Aorta (tissue), 5 donors: ENCODE measurements around the gene EPN2. TPM values are rescaled to one million over a fixed set of nuclear protein-coding genes. Genes with fewer than 3 reads are reported as not detected.

Experiments
- ATAC-seq: fragments of 200-7000 bp; cut with Tn5 transposase; one replicate; pipeline ENCODE4 v1.9.1; 2022; ENCODE audit warnings: moderate library complexity; ENCODE audit not compliant: low FRiP score
- DNase-seq, 2 donors: peaks; one replicate each; pipeline ENCODE4 v3.0.0-alpha.2; 2020
- H3K27ac ChIP-seq, 2 donors: one replicate each; pipeline ENCODE4 v1.5.1; 2013; ENCODE audit warnings: low read length in 2 of 2, mild to moderate bottlenecking in 2 of 2, moderate library complexity in 2 of 2, control low read depth in 1 of 2, inconsistent platforms in 1 of 2, low read depth in 1 of 2
- H3K27me3 ChIP-seq, 2 donors: one replicate each; pipeline ENCODE4 v1.6.1; 2013; ENCODE audit warnings: control low read depth in 1 of 2, low read length in 1 of 2, mild to moderate bottlenecking in 1 of 2, moderate library complexity in 1 of 2; ENCODE audit not compliant: insufficient read depth in 2 of 2, control insufficient read depth in 1 of 2
- H3K36me3 ChIP-seq, 2 donors: one replicate each; pipeline ENCODE4 v1.6.1; 2013; ENCODE audit warnings: control low read depth in 1 of 2, low read length in 1 of 2, mild to moderate bottlenecking in 1 of 2; ENCODE audit not compliant: insufficient read depth in 2 of 2, control insufficient read depth in 1 of 2
- H3K4me1 ChIP-seq, 2 donors: one replicate each; pipeline ENCODE4 v1.6.1; 2013; ENCODE audit warnings: low read length in 2 of 2, control low read depth in 1 of 2, mild to moderate bottlenecking in 1 of 2, moderate library complexity in 1 of 2; ENCODE audit not compliant: insufficient read depth in 2 of 2, control insufficient read depth in 1 of 2
- H3K4me3 ChIP-seq, 2 donors: one replicate each; pipeline ENCODE4 v1.5.1; 2013; ENCODE audit warnings: low read length in 2 of 2, control low read depth in 1 of 2, mild to moderate bottlenecking in 1 of 2
- H3K9me3 ChIP-seq: one replicate; pipeline ENCODE4 v1.6.1; 2013; ENCODE audit warnings: mild to moderate bottlenecking, low read length; ENCODE audit not compliant: control insufficient read depth
- WGBS, 2 donors: extraction: QIAGEN DNeasy Blood & Tissue Kit; methylation state at CpG; one replicate each; pipeline ENCODE4 v1.1.7; 2013; 5-methylcytosine and 5-hydroxymethylcytosine counted together
- intact Hi-C, 2 donors: fragments of 100-400 bp; cut with DNase I; formaldehyde crosslinking; loops; one replicate each; pipeline versions ENCODE4 v1.14.2 to v1.15.0; 2022
- polyA plus RNA-seq, 2 donors: library from polyadenylated mRNA; stranded (reverse); fragments of 200-250 nt; gene quantifications; one replicate each; pipeline ENCODE4 v1.2.3, GENCODE V29; 2013
- total RNA-seq, 2 donors: library from RNA; stranded (reverse); fragmentation: NEBNext Ultra II Directional; extraction: Animal tissue kit (Norgen Biotek cat#: 25700); gene quantifications; one replicate each; pipeline ENCODE4 v1.2.1, GENCODE V29; 2021
- donor health status: healthy with polysubstance abuse.
- donor health status: Bipolar disorder and iron deficiency.
- donor health status: DM: no; HTN: no; CAD: no.
- donor health status: DM: no; HTN: no; CAD: no.
- donor health status: DM: yes; HTN: yes; CAD: no.

EPN2 gene
- total and polyA plus RNA-seq, 4 donors, result 8.6 to 67.7 (median 40.1) TPM

- DNase-seq, result peak in 1 of 2 donors; percentile 43
- 87 to 91% methylated on average over 7 of the region's 7 CpGs for WGBS, 2 donors
Measured at GRCh38 chr17:19381361-19381740, 144.2 kb downstream of the EPN2 start.

DNA sequence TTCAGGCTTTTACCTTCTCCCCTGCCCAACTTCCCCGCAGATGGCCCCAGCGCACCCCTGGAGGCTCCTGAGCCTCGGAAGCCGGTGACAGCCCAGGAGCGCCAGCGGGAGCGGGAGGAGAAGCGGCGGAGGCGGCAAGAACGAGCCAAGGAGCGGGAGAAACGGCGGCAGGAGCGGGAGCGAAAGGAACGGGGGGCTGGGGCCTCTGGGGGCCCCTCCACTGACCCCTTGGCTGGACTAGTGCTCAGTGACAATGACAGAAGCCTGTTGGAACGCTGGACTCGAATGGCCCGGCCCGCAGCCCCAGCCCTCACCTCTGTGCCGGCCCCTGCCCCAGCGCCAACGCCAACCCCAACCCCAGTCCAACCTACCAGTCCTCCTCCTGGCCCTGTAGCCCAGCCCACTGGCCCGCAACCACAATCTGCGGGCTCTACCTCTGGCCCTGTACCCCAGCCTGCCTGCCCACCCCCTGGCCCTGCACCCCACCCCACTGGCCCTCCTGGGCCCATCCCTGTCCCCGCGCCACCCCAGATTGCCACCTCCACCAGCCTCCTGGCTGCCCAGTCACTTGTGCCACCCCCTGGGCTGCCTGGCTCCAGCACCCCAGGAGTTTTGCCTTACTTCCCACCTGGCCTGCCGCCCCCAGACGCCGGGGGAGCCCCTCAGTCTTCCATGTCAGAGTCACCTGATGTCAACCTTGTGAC lies 144.7 kb downstream of the EPN2 start:
- 85 to 86% methylated on average over 31 of the region's 31 CpGs for WGBS, 2 donors
- Histone ChIP-seq H3K27me3 (no peaks in the 10 kb centered on the region), H3K9me3 (no peaks in the 10 kb centered on the region), H3K4me1 (peaks cover 0 to 8% of the 10 kb centered on the region in 2 donors), H3K36me3 (peaks cover 0 to 5% of the 10 kb centered on the region in 2 donors), H3K27ac (no peak overlapping the region), H3K4me3 (no peak overlapping the region)
- intact Hi-C loops, result no loop called here
- ATAC-seq (no peak), DNase-seq (peak in 1 of 2 donors; percentile 68)

More at GRCh38 chr17:19381361-19381740, 144.2 kb downstream of the EPN2 start:
- ATAC-seq, result no peak
- Histone ChIP-seq H3K27ac (no peak overlapping the region), H3K4me3 (no peak overlapping the region), H3K36me3 (peaks cover 0 to 5% of the 10 kb centered on the region in 2 donors), H3K27me3 (no peaks in the 10 kb centered on the region), H3K9me3 (no peaks in the 10 kb centered on the region), H3K4me1 (peaks cover 0 to 8% of the 10 kb centered on the region in 2 donors)
- intact Hi-C loops, result no loop called here

DNA sequence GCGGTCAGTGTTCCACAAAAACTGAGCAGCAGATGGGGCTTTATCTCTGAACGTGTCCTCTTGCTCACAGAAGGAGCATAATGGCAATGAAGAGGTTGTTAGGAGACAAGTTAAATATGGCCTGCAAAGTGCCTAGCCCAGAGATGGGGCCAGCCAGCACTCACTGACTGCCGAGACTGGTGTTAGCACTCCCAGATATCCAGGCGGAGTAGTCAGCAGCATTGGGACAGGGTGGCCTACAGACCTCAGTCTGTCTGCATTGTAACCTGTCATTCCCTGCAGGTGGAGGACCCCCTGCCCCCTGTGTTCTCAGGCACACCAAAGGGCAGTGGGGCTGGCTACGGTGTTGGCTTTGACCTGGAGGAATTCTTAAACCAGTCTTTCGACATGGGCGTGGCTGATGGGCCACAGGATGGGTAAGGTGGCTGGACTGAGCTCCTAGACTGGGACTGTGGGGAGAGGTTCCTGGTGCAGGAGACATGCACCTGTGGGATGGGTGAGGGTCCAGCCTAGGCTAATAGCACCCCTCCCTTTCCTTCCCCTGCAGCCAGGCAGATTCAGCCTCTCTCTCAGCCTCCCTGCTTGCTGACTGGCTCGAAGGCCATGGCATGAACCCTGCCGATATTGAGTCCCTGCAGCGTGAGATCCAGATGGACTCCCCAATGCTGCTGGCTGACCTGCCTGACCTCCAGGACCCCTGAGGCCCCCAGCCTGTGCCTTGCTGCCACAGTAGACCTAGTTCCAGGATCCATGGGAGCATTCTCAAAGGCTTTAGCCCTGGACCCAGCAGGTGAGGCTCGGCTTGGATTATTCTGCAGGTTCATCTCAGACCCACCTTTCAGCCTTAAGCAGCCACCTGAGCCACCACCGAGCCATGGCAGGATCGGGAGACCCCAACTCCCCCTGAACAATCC lies 145.6 kb downstream of the EPN2 start:
- intact Hi-C loops, result no loop called here
- H3K27ac ChIP-seq, result no peak overlapping the region
- DNase-seq (peak in 1 of 2 donors; percentile 67), ATAC-seq (no peak)
- no peaks in the 10 kb centered on the region for H3K9me3 ChIP-seq
- 58 to 60% methylated on average over 13 of the region's 13 CpGs for WGBS, 2 donors
- H3K36me3 ChIP-seq, result peaks cover 0 to 5% of the 10 kb centered on the region in 2 donors
- no peak overlapping the region for H3K4me3 ChIP-seq
- H3K27me3 ChIP-seq, result no peaks in the 10 kb centered on the region
- H3K4me1 ChIP-seq, result peaks cover 0 to 8% of the 10 kb centered on the region in 2 donors

DNA sequence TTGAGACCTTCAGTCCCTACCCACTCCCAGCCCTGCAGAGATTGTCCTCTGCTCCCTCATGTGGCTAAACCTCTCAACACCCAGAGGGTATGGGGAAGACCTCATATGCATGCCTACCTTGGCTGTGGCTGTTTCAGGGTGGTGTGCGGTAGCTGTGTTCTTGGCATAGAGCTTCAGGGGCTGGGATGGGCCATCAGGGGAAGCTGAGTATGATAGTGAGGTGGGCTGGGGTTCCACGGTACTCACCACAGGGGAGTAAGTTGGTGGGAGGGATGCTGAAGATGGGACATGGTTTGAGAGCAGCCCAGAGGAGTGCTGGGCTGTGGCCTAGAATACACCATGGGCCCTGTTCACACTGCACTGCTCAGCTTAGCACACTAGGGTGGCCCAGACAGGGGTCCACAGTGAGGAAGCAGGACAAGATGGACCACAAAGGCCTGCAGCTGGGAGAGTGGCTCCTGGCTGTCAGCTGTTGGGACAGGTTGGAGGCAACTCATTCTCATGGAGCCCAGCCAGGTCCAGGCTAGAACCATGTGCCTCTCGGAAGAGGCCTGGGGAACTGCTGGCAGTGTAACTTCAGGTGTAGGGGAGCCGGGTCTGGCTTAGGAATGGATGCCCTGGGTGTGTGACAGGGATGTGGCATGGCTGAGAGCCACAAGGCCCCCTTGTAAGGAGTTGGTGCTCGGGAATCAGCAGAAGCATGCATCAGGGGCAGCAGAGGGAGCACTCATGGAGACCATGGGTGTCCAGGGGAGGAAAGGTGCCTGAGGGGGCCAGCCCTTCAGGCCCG lies 146.7 kb downstream of the EPN2 start:
- H3K27ac ChIP-seq, result peak overlapping the region in 1 of 2 donors; percentile 68
- H3K27me3 ChIP-seq, result no peaks in the 10 kb centered on the region
- H3K9me3 ChIP-seq, result no peaks in the 10 kb centered on the region
- H3K4me1 ChIP-seq, result peaks cover 0 to 13% of the 10 kb centered on the region in 2 donors
- no peak overlapping the region for H3K4me3 ChIP-seq
- H3K36me3 ChIP-seq, result peaks cover 0 to 5% of the 10 kb centered on the region in 2 donors
- intact Hi-C loops, result no loop called here
- ATAC-seq (no peak), DNase-seq (peak in 1 of 2 donors; percentile 72)
- WGBS, 2 donors, result 18 to 27% methylated on average over 6 of the region's 6 CpGs

GRCh38 chr17:19384723-19385391 lies 147.7 kb downstream of the EPN2 start:
- H3K9me3 ChIP-seq, result no peaks in the 10 kb centered on the region
- DNase-seq, result peak; percentile 91
- peak overlapping the region; percentile 68 to 79 for H3K27ac ChIP-seq
- H3K4me3 ChIP-seq, result no peak overlapping the region
- peaks cover 0 to 13% of the 10 kb centered on the region in 2 donors for H3K4me1 ChIP-seq
- H3K36me3 ChIP-seq, result peaks cover 0 to 5% of the 10 kb centered on the region in 2 donors
- WGBS, 2 donors, result 2 to 5% methylated on average over 16 of the region's 16 CpGs
- peak; percentile 76 for ATAC-seq
- intact Hi-C loops, result no loop called here
- no peaks in the 10 kb centered on the region for H3K27me3 ChIP-seq

- Histone ChIP-seq H3K9me3 (no peaks in the 10 kb centered on the region), H3K4me1 (peaks cover 0 to 13% of the 10 kb centered on the region in 2 donors), H3K27me3 (no peaks in the 10 kb centered on the region), H3K4me3 (no peak overlapping the region), H3K36me3 (peaks cover 0 to 5% of the 10 kb centered on the region in 2 donors), H3K27ac (peak overlapping the region; percentile 68 to 79)
- WGBS, 2 donors, result 29 to 41% methylated on average over 9 of the region's 9 CpGs
- intact Hi-C loops, result no loop called here
- DNase-seq (peak; percentile 39 to 66), ATAC-seq (no peak)
Measured at GRCh38 chr17:19385521-19385983, 148.4 kb downstream of the EPN2 start.
